HepG2 (cell line): ENCODE results near the gene NCAM2. TPM values are rescaled to one million over a fixed set of nuclear protein-coding genes. Genes with fewer than 3 reads are reported as not detected.

Experiments
- ATAC-seq: fragments of 200-7000 bp; cut with Tn5 transposase; 3 replicates; pipeline ENCODE4 v1.9.1; 2020; ENCODE audit warnings: mild to moderate bottlenecking, moderate library complexity
- BruUV-seq: library from RNA; stranded (reverse); fragments of 400-500 nt; replicated peaks from 2 replicates; lab custom pipeline; 2021; lab: Mats Ljungman, UMichigan
- CTCF ChIA-PET: fragments of 300-600 bp; formaldehyde crosslinking; extraction: SDS; loops from one replicate; lab custom pipeline; 2021; ENCODE audit warnings: low total read pairs, inconsistent platforms, low intra/inter-chr PET ratio; lab: Yijun Ruan, JAX
- POLR2A ChIA-PET: fragments of 350-600 bp; sonication (Branson Sonifier 250); formaldehyde crosslinking; loops from one replicate; lab custom pipeline; 2020; ENCODE audit warnings: antibody characterized with exemption, inconsistent platforms; lab: Yijun Ruan, JAX
- DNase-seq: peaks from one replicate; pipeline ENCODE4 v3.0.0-alpha.2; 2015; ENCODE audit warnings: low spot score
- FAIRE-seq: peaks from 3 replicates; lab custom pipeline; 2011; peaks lifted over from hg19 to GRCh38; lab: Jason Lieb, UNC
- H2AFZ ChIP-seq: one replicate; pipeline ENCODE4 v1.6.1; 2011; ENCODE audit warnings: low read length, inconsistent platforms
- H3K27ac ChIP-seq: fragments of 300-600 bp; 3 replicates; pipeline ENCODE4 v1.8.0; 2011; ENCODE audit warnings: mixed run types, mild to moderate bottlenecking, mixed read lengths, low read length, inconsistent platforms; ENCODE audit not compliant: insufficient read depth; ENCODE audit errors: extremely low read length
- H3K27me3 ChIP-seq, 2 experiments: fragments of 200-600 bp in 1 of 2; 2 replicates in 1 of 2; 3 replicates in 1 of 2; pipeline versions ENCODE4 v1.6.0 to v1.8.0; 2011; ENCODE audit warnings: low read length in 2 of 2, mild to moderate bottlenecking in 2 of 2, moderate library complexity in 2 of 2, inconsistent platforms in 1 of 2; ENCODE audit not compliant: insufficient read depth in 2 of 2, control insufficient read depth in 1 of 2
- H3K36me3 ChIP-seq, 2 experiments: fragments of 200-600 bp in 1 of 2; replicated peaks in 1 of 2; 2 replicates in 1 of 2; 3 replicates in 1 of 2; pipeline versions ENCODE4 v1.5.1 to v1.8.0; 2011; ENCODE audit warnings: low read length in 2 of 2, inconsistent platforms in 1 of 2; ENCODE audit not compliant: insufficient read depth in 2 of 2, control insufficient read depth in 1 of 2
- H3K4me1 ChIP-seq: 2 replicates; pipeline ENCODE4 v1.5.1; 2012; ENCODE audit warnings: low read length, inconsistent platforms; ENCODE audit not compliant: insufficient read depth
- H3K4me2 ChIP-seq: 2 replicates; pipeline ENCODE4 v1.6.0; 2011; ENCODE audit warnings: low read depth, low read length, inconsistent platforms
- H3K4me3 ChIP-seq, 3 experiments: fragments of 200-600 bp in 1 of 3; sonication (generic), shearing (Covaris generic) in 1 of 3; replicated peaks in 1 of 3; 2 replicates each; pipeline ENCODE4 v1.5.1; 2011 to 2016; ENCODE audit warnings: low read length in 3 of 3, inconsistent platforms in 2 of 3, low read depth in 2 of 3, mild to moderate bottlenecking in 2 of 3, control low read depth in 1 of 3, mixed read lengths in 1 of 3; ENCODE audit not compliant: insufficient read depth in 1 of 3
- H3K79me2 ChIP-seq: one replicate; pipeline ENCODE4 v1.6.1; 2011; ENCODE audit warnings: low read length, inconsistent platforms; ENCODE audit not compliant: insufficient read depth
- H3K9ac ChIP-seq: 2 replicates; pipeline ENCODE4 v1.6.0; 2011; ENCODE audit warnings: mild to moderate bottlenecking, low read depth, low read length, inconsistent platforms; ENCODE audit not compliant: insufficient read depth
- H3K9me3 ChIP-seq: 2 replicates; pipeline ENCODE4 v1.5.1; 2012; ENCODE audit warnings: mild to moderate bottlenecking, low read length
- H4K20me1 ChIP-seq: 2 replicates; pipeline ENCODE4 v1.6.0; 2011; ENCODE audit warnings: inconsistent platforms, mild to moderate bottlenecking, low read length, moderate library complexity; ENCODE audit not compliant: insufficient read depth
- ARID3A ChIP-seq: IDR thresholded peaks from 2 replicates; pipeline ENCODE4 v1.6.1; 2012; ENCODE audit warnings: low read depth, low read length, improper control_type of control experiment
- ATRX ChIP-seq: sonication (generic); formaldehyde crosslinking; IDR thresholded peaks from 2 replicates; pipeline ENCODE4 v1.4.0; 2020; ENCODE audit warnings: missing genetic modification reagents, borderline replicate concordance
- CCAR2 ChIP-seq: fragments of 200-400 bp; formaldehyde crosslinking; optimal IDR thresholded peaks from 2 replicates; pipeline ENCODE3; 2018; ENCODE audit warnings: low read depth, mild to moderate bottlenecking, low read length, moderate library complexity
- E2F1 ChIP-seq: sonication (generic); formaldehyde crosslinking; IDR thresholded peaks from 2 replicates; pipeline ENCODE4 v1.5.0; 2020; ENCODE audit warnings: missing genetic modification reagents
- FOXA3 ChIP-seq: IDR thresholded peaks from 2 replicates; pipeline ENCODE4 v1.6.1; 2016; ENCODE audit warnings: missing genetic modification reagents, missing compliant biosample characterization
- GTF2F1 ChIP-seq: fragments of 150-350 bp; IDR thresholded peaks from 2 replicates; pipeline ENCODE4 v1.6.1; 2014; ENCODE audit warnings: low read length
- MTF1 ChIP-seq: sonication (generic); formaldehyde crosslinking; IDR thresholded peaks from 2 replicates; pipeline ENCODE4 v1.5.0; 2020; ENCODE audit warnings: missing genetic modification reagents
- SP5 ChIP-seq: IDR thresholded peaks from 2 replicates; pipeline ENCODE4 v1.6.1; 2016; ENCODE audit warnings: low read depth, borderline replicate concordance
- ZBTB46 ChIP-seq: sonication (generic); formaldehyde crosslinking; IDR thresholded peaks from 2 replicates; pipeline ENCODE4 v1.4.0; 2020; ENCODE audit warnings: mild to moderate bottlenecking, missing genetic modification reagents, borderline replicate concordance
- ZNF740 ChIP-seq: sonication (generic); formaldehyde crosslinking; IDR thresholded peaks from 2 replicates; pipeline ENCODE4 v1.4.0; 2020; ENCODE audit warnings: missing genetic modification reagents
- ZNF770 ChIP-seq: sonication (generic); formaldehyde crosslinking; IDR thresholded peaks from 2 replicates; pipeline ENCODE4 v1.5.0; 2020; ENCODE audit warnings: mild to moderate bottlenecking, missing genetic modification reagents
- ZNF800 ChIP-seq: sonication (generic); formaldehyde crosslinking; IDR thresholded peaks from 2 replicates; pipeline ENCODE4 v1.4.0; 2020; ENCODE audit warnings: missing genetic modification reagents
- ZSCAN20 ChIP-seq: sonication (generic); formaldehyde crosslinking; IDR thresholded peaks from 2 replicates; pipeline ENCODE4 v1.4.0; 2020; ENCODE audit warnings: missing genetic modification reagents, mild to moderate bottlenecking, borderline replicate concordance
- WGBS: methylation state at CpG from one replicate; pipeline ENCODE4 v1.1.6; 2017; ENCODE audit warnings: low lambda C conversion rate; 5-methylcytosine and 5-hydroxymethylcytosine counted together
- in situ Hi-C: cut with HindIII; loops from 2 replicates; pipeline ENCODE4 v1.10.0; 2017; ENCODE audit warnings: low pct_unique_long_range_greater_than_20kb; ENCODE audit not compliant: extremely low pct_ligation_motif_present
- intact Hi-C: fragments of 100-400 bp; cut with micrococcal nuclease; formaldehyde crosslinking; loops from one replicate; pipeline ENCODE4 v1.10.0; 2022; ENCODE audit not compliant: unreplicated experiment
- polyA plus RNA-seq, 8 experiments: library from polyadenylated mRNA; depleted of rRNA in 3 of 8; stranded (reverse) in 7 of 8; unstranded in 1 of 8; fragments of >200 nt; fragmentation: Illumina TruSeq in 4 of 8; extraction: Trizol in 4 of 8; gene quantifications; 2 replicates each; pipeline versions ENCODE4 v1.2.1 to v1.2.3, GENCODE V29; 2011 to 2016; ENCODE audit warnings: low read depth in 4 of 8, missing spikeins in 1 of 8, mixed read lengths in 1 of 8; ENCODE audit not compliant: insufficient read depth in 1 of 8
- total RNA-seq, 5 experiments: library from RNA; depleted of rRNA; stranded (reverse); fragments of >200 nt; fragmentation: Illumina TruSeq; extraction: Trizol; gene quantifications; 2 replicates each; pipeline ENCODE4 v1.2.3, GENCODE V29; 2016; ENCODE audit warnings: low read depth in 1 of 5

The NCAM2 gene
- total and polyA plus RNA-seq, 2 of the 13 experiments (the other 11 are each of a cell fraction or from before 2014, with no cell fraction given), result not detected

- TF ChIP-seq ZBTB46 (CRISPR knock-in tag), result no peak
- no peak for TF ChIP-seq ZSCAN20
- TF ChIP-seq ZNF800, result no peak
- no peak for TF ChIP-seq ARID3A
Observed at GRCh38 chr21:21184771-21185528, 186.7 kb downstream of the NCAM2 start (continued).

- Histone ChIP-seq H3K9ac (no peak overlapping the region), H3K4me1 (no peaks in the 10 kb centered on the region), H2AFZ (no peak overlapping the region), H3K27ac (no peak overlapping the region), H3K9me3 (peaks cover 74% of the 10 kb centered on the region), H3K4me3 (no peak overlapping the region), H3K4me2 (no peak overlapping the region), H3K79me2 (no peaks in the 10 kb centered on the region), H3K36me3 (no peaks in the 10 kb centered on the region), H3K27me3 (no peaks in the 10 kb centered on the region; a peak in 1 of 5 replicates), H4K20me1 (no peaks in the 10 kb centered on the region)
- ChIA-PET POLR2A (no interaction called here), CTCF (no interaction called here)
- WGBS, result 2% methylated on average over 2 of the region's 2 CpGs
- ATAC-seq (no peak), DNase-seq (no peak), FAIRE-seq (no peak)
- in situ Hi-C loops (no loop called here), intact Hi-C loops (no loop called here)
- no TSS peak for BruUV-seq
- no peak for TF ChIP-seq CCAR2
- TF ChIP-seq MTF1, result no peak
- no peak for TF ChIP-seq ZNF740 (CRISPR knock-in tag)
- TF ChIP-seq ZNF770, result no peak
- TF ChIP-seq SP5 (CRISPR knock-in tag), result no peak
- no peak for TF ChIP-seq ATRX (CRISPR knock-in tag)
- TF ChIP-seq GTF2F1, result no peak
- no peak for TF ChIP-seq FOXA3
- TF ChIP-seq E2F1 (CRISPR knock-in tag), result no peak
Observed at GRCh38 chr21:21187579-21187978, 189.4 kb downstream of the NCAM2 start.
